Right atrium auricular region (tissue), 2 donors: ENCODE results near the gene DNASE1L1. TPM values are rescaled to one million over a fixed set of nuclear protein-coding genes. Genes with fewer than 3 reads are reported as not detected.

ENCODE experiments used
- DNase-seq: peaks from one replicate; pipeline ENCODE4 v3.0.0-alpha.2; 2019; ENCODE audit warnings: low spot score
- H3K27ac ChIP-seq, 2 donors: fragments of 200-600 bp; sonication (generic); 1 replicate in 1 of 2; 2 replicates in 1 of 2; pipeline ENCODE4 v1.5.1; 2016 to 2019
- H3K27me3 ChIP-seq, 2 donors: fragments of 200-600 bp; sonication (generic); one replicate each; pipeline versions ENCODE4 v1.5.1 to v1.6.0; 2017 to 2019
- H3K36me3 ChIP-seq: fragments of 200-600 bp; sonication (generic); one replicate; pipeline ENCODE4 v1.5.1; 2016
- H3K4me1 ChIP-seq, 2 donors: fragments of 200-600 bp; sonication (generic); one replicate each; pipeline versions ENCODE4 v1.5.1 to v1.6.0; 2017 to 2019
- H3K4me3 ChIP-seq, 2 donors: fragments of 200-600 bp; sonication (generic); 1 replicate in 1 of 2; 2 replicates in 1 of 2; pipeline ENCODE4 v1.5.1; 2017 to 2019; ENCODE audit warnings: mild to moderate bottlenecking in 1 of 2, moderate library complexity in 1 of 2
- H3K9me3 ChIP-seq, 2 donors: fragments of 200-600 bp; sonication (generic); one replicate each; pipeline ENCODE4 v1.5.1; 2019
- CTCF ChIP-seq, 2 donors: fragments of 200-600 bp; sonication (generic); IDR thresholded peaks; one replicate each; pipeline ENCODE4 v1.5.1; 2019; ENCODE audit warnings: antibody characterized with exemption in 2 of 2
- total RNA-seq, 2 donors: library from RNA; depleted of rRNA; stranded (reverse); fragments of >200 nt; gene quantifications; one replicate each; pipeline ENCODE4 v1.1.0, GENCODE V29; 2016

DNASE1L1 gene
- total RNA-seq, 2 donors from 2014 or later, result 74.4 to 84.0 TPM

DNA sequence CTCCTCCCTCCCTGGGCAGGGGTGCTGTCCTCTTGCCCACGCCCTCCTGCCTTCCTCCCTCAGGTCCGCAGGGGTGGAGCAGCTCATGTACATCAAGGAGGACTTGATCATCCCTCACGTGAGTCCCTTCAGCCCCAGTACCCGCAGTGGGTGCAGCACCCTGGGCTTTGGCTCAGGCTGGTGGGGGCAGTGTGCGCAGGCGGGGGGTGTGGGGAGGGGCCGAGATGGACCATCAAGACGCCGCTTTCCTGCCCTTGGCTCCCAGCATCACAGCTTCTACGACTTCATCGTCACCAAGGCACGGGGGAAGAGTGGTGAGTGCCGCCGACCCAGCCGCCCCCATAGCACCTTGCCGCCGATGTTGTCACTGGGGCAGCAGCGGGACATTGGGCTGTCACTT lies 40.6 kb upstream of the DNASE1L1 start:
- no peak for DNase-seq
- Histone ChIP-seq H3K9me3 (no peaks in the 10 kb centered on the region), H3K4me3 (no peak overlapping the region), H3K36me3 (peaks cover 15% of the 10 kb centered on the region), H3K4me1 (peaks cover 0 to 7% of the 10 kb centered on the region in 2 donors), H3K27me3 (no peaks in the 10 kb centered on the region), H3K27ac (no peak overlapping the region)
- TF ChIP-seq CTCF (IDR thresholded peaks at IDR 0.05), result no peak

DNA sequence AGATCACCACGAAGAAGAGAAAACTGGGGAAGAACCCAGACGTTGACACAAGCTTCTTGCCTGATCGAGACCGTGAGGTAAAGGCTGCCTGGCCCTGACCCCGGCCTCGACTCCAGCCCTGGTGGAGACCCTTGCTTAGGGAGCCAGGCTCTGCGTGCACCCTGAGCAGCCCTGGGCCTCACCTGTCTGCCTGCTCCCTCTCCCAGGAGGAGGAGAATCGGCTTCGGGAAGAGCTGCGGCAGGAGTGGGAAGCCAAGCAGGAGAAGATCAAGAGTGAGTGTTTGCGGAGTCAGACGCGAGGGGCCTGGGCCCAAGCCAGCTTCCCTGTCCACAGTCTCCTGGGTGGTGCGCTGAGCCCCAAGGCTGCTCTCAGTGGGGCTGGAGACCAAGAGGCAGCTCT lies 39.4 kb upstream of the DNASE1L1 start:
- Histone ChIP-seq H3K36me3 (peaks cover 15% of the 10 kb centered on the region), H3K27me3 (no peaks in the 10 kb centered on the region), H3K4me1 (peaks cover 0 to 10% of the 10 kb centered on the region in 2 donors), H3K9me3 (no peaks in the 10 kb centered on the region), H3K4me3 (no peak overlapping the region), H3K27ac (no peak overlapping the region)
- DNase-seq, result no peak
- no peak for TF ChIP-seq CTCF (IDR thresholded peaks at IDR 0.05)

DNA sequence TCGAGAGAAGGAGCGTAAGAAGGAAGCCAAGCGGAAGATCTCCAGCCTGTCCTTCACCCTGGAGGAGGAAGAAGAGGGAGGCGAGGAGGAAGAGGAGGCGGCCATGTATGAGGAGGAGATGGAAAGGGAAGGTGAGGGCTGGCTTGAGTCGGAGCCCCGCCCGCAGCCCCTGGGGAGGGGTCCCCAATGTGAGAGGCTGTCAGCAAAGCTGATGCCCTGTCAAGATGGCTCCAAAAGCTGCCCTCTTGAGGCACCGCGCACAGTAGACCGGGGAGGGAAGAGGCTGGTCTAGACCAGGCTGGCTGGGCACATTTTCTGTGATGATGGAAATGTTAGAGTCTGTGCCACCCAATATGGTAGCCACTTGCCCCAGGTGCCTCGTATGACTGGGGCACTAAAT lies 37.4 kb upstream of the DNASE1L1 start:
- Histone ChIP-seq H3K27me3 (no peaks in the 10 kb centered on the region), H3K4me1 (peaks cover 0 to 11% of the 10 kb centered on the region in 2 donors), H3K4me3 (no peak overlapping the region), H3K27ac (no peak overlapping the region), H3K9me3 (no peaks in the 10 kb centered on the region), H3K36me3 (peaks cover 28% of the 10 kb centered on the region)
- DNase-seq, result no peak
- TF ChIP-seq CTCF (IDR thresholded peaks at IDR 0.05), result no peak

- Histone ChIP-seq H3K4me1 (peaks cover 0 to 11% of the 10 kb centered on the region in 2 donors), H3K4me3 (no peak overlapping the region), H3K9me3 (no peaks in the 10 kb centered on the region), H3K36me3 (peaks cover 28% of the 10 kb centered on the region), H3K27ac (no peak overlapping the region), H3K27me3 (no peaks in the 10 kb centered on the region)
- no peak for DNase-seq
- TF ChIP-seq CTCF (IDR thresholded peaks at IDR 0.05), result no peak
Observed at GRCh38 chrX:154445776-154446175, 36.7 kb upstream of the DNASE1L1 start.

DNA sequence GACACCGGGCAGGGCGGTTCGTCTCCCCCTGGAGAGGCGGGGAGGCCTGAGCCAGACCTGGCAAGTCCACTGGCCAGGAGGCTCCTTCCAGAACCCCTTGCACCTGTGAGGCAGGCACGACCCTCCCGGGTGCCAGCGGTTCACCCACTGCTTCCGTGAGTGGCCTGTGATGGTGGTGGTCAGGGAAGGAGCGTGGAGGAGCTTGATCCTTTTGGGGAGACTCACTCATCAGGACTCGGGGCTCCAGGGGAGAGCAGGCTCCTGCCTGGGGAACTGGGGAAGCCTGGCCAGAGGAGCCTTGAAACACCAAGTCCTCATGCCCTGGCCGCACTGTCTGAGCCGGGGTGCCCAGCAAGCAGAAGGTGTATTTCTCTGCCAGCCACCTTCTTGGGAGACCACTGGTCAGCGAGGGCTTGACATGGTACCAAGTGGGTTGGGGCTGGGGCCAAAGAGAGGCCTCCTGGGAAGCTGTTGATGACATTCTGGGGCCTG lies 35.7 kb upstream of the DNASE1L1 start:
- peaks cover 33% of the 10 kb centered on the region for H3K36me3 ChIP-seq
- H3K27me3 ChIP-seq, result no peaks in the 10 kb centered on the region
- H3K4me1 ChIP-seq, result peaks cover 0 to 11% of the 10 kb centered on the region in 2 donors
- peak overlapping the region; percentile 49 to 51 for H3K4me3 ChIP-seq
- H3K9me3 ChIP-seq, result no peaks in the 10 kb centered on the region
- no peak for TF ChIP-seq CTCF (IDR thresholded peaks at IDR 0.05)
- DNase-seq, result no peak
- H3K27ac ChIP-seq, result peak overlapping the region; percentile 75 to 91
